Neural cell (in vitro differentiated cells): ENCODE measurements around the gene MYO1D.

Experiments
- EZH2 ChIP-seq: fragments of 200-600, 300-800 bp; shearing (Covaris generic), sonication (generic); IDR thresholded peaks from 2 replicates; pipeline ENCODE4 v1.6.1; 2014; ENCODE audit warnings: antibody characterized with exemption, low read length, borderline replicate concordance, mild to moderate bottlenecking; ENCODE audit not compliant: insufficient read depth, poor library complexity, severe bottlenecking
- POLR2AphosphoS5 ChIP-seq: IDR thresholded peaks from 2 replicates; pipeline ENCODE4 v1.6.1; 2012
- TF ChIP-seq, protein P1 (sequence below): fragments of 450-650 bp; IDR thresholded peaks from 2 replicates; pipeline ENCODE4 v1.5.1; 2014; ENCODE audit warnings: antibody characterized with exemption, mild to moderate bottlenecking, moderate library complexity; ENCODE audit not compliant: poor library complexity, severe bottlenecking

DNA sequence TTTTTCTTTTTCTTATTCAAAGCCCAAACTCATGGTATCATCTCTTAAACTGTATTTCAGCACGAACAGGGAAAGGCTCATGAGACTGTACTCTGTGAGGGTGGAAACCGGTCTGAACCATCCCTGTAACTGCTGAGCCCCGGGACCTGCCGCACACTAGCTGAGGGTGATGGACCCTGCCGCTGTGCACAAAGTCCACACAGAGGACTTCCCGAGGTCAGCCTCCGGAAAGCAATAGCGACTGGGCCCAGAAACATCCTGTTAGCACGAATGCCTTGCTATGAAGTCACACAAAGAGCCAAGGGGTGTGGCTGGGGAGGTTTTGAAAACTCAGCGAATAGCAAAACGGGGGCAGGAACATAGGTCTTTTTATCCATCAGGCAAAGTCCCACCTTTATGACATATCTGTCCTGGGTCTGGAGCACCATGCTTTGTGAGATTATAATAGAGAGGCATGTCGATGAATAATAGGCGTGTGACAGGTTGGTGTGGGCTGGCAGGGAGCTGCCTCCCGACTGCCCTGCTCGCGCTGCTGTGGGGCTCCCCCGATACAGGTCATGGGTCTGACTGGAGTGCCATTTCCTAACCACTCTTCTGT is 356.7 kb downstream of the MYO1D start:
- TF ChIP-seq, protein P1, sequence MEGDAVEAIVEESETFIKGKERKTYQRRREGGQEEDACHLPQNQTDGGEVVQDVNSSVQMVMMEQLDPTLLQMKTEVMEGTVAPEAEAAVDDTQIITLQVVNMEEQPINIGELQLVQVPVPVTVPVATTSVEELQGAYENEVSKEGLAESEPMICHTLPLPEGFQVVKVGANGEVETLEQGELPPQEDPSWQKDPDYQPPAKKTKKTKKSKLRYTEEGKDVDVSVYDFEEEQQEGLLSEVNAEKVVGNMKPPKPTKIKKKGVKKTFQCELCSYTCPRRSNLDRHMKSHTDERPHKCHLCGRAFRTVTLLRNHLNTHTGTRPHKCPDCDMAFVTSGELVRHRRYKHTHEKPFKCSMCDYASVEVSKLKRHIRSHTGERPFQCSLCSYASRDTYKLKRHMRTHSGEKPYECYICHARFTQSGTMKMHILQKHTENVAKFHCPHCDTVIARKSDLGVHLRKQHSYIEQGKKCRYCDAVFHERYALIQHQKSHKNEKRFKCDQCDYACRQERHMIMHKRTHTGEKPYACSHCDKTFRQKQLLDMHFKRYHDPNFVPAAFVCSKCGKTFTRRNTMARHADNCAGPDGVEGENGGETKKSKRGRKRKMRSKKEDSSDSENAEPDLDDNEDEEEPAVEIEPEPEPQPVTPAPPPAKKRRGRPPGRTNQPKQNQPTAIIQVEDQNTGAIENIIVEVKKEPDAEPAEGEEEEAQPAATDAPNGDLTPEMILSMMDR = no peak
- TF ChIP-seq POLR2AphosphoS5 (peak; percentile 84), EZH2 (no peak)
